Measurements from ENCODE around the gene HNRNPU.

DNA sequence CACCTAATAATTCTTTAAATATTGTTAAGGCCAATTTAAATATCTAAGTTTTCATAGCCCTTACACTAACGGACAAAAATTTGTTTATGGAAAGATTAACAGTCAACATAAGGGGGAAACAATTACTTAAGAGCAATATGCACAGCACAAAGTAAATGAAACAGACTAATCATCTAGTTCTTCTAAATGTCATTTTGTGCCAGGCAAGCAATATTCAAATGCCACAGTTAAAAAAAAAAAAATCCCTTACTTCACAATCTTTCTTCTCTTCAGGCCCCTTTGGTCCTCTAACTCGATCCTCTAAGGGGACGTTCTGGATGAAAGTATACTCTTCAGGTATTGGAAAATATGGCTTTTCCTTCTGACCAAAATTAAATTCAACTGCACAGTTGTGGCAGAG, 6.6 kb downstream of the HNRNPU start:
- no peak for TF ChIP-seq EZH2 (IDR thresholded peaks at IDR 0.05; ENCODE audit: insufficient read depth, poor library complexity, severe bottlenecking)
- TF ChIP-seq EZH2phosphoT487 (IDR thresholded peaks at IDR 0.05; ENCODE audit: insufficient read depth, low read depth), result no peak

All from GM23248 (cell line).